Measurements from ENCODE around the gene MOB2.

The MOB2 gene

DNA sequence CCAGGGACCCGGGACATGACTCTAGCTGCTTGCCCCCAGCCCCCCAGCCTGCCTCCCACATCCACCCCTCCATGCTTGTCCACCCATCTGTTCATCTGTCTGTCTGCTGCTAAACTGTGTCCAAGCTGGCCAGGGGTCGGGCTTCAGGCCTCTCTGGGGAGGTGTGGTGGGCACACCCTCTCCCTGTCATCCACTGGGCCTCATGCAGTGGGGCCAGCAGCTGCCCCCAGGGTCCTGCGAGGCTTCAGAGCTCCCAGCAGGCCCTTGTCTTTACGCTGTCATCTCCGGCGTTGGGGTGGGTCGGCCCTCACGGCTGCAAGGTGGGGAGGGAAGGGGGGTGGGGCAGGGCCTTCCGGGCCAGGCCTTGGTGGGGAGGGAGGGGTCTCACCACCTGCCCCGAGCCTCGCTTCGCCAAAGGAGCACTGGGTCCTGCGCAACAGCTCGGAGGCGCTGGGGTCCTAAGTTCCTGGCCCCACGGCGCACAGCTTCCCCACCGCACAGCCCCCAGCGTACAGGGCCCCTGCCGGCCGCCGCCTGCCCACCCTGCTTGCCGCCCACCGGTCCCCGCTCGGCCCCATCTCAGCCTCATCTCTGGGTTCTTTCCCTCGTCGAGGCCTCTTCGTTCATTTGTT lies 26.7 kb downstream of the MOB2 start:
- Histone ChIP-seq H3K27me3 (ENCODE audit: insufficient read depth, low read length, poor library complexity) (no peaks in the 10 kb centered on the region), H3K36me3 (ENCODE audit: insufficient read depth, low read length) (peaks cover 4% of the 10 kb centered on the region; the same call in 1 of the 2 replicates), H3K4me1 (ENCODE audit: insufficient read depth, low read length) (no peaks in the 10 kb centered on the region), H4K20me1 (ENCODE audit: insufficient read depth, low read length) (peaks cover 12% of the 10 kb centered on the region), H2AFZ (ENCODE audit: low read depth, low read length) (no peak overlapping the region), H3K27ac (ENCODE audit: low read length) (no peak overlapping the region), H3K9me3 (ENCODE audit: insufficient read depth, low read length, severe bottlenecking) (no peaks in the 10 kb centered on the region), H3K4me2 (ENCODE audit: insufficient read depth, low read length) (no peak overlapping the region), H3K9ac (ENCODE audit: low read depth, low read length) (no peak overlapping the region), H3K79me2 (ENCODE audit: insufficient read depth, low read length) (no peaks in the 10 kb centered on the region), H3K4me3 (ENCODE audit: low read depth in 1 of 2, low read length in 2 of 2) (no peak overlapping the region)
- DNase-seq (no peak), ATAC-seq (ENCODE audit: insufficient read depth, low read depth) (no peak)
- TF ChIP-seq, protein P1, sequence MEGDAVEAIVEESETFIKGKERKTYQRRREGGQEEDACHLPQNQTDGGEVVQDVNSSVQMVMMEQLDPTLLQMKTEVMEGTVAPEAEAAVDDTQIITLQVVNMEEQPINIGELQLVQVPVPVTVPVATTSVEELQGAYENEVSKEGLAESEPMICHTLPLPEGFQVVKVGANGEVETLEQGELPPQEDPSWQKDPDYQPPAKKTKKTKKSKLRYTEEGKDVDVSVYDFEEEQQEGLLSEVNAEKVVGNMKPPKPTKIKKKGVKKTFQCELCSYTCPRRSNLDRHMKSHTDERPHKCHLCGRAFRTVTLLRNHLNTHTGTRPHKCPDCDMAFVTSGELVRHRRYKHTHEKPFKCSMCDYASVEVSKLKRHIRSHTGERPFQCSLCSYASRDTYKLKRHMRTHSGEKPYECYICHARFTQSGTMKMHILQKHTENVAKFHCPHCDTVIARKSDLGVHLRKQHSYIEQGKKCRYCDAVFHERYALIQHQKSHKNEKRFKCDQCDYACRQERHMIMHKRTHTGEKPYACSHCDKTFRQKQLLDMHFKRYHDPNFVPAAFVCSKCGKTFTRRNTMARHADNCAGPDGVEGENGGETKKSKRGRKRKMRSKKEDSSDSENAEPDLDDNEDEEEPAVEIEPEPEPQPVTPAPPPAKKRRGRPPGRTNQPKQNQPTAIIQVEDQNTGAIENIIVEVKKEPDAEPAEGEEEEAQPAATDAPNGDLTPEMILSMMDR (IDR thresholded peaks at IDR 0.05; ENCODE audit: borderline replicate concordance, extremely low read depth, low read length, poor library complexity, severe bottlenecking), result no peak
- TF ChIP-seq EZH2 (IDR thresholded peaks at IDR 0.05; ENCODE audit: borderline replicate concordance, low read depth, low read length, severe bottlenecking), result no peak

DNA sequence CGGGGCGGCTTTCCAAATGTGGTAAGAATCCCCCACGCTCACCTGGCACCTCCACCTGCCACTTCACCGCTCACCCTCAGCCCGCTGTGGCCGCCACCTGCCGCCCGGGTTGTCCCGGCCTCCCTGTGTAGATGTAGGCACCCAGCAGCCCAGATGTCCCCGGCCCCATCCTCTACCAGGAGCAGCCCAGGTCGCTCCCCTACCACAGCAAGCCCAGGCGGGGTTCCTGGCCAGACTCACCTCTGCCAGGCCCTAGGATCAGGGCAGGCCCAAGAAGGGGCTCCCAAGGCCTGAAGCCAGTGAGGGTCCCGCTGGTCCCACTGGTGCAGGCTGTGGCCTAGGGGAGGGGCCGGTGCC lies 27.4 kb downstream of the MOB2 start:
- no peak overlapping the region for H3K4me2 ChIP-seq (ENCODE audit: insufficient read depth, low read length)
- H3K4me1 ChIP-seq (ENCODE audit: insufficient read depth, low read length), result no peaks in the 10 kb centered on the region
- no peaks in the 10 kb centered on the region for H3K27me3 ChIP-seq (ENCODE audit: insufficient read depth, low read length, poor library complexity)
- peaks cover 16% of the 10 kb centered on the region for H4K20me1 ChIP-seq (ENCODE audit: insufficient read depth, low read length)
- DNase-seq, result no peak
- no peaks in the 10 kb centered on the region for H3K36me3 ChIP-seq (ENCODE audit: insufficient read depth, low read length)
- H2AFZ ChIP-seq (ENCODE audit: low read depth, low read length), result no peak overlapping the region
- no peaks in the 10 kb centered on the region for H3K79me2 ChIP-seq (ENCODE audit: insufficient read depth, low read length)
- ATAC-seq (ENCODE audit: insufficient read depth, low read depth), result no peak
- H3K27ac ChIP-seq (ENCODE audit: low read length), result no peak overlapping the region
- TF ChIP-seq EZH2 (IDR thresholded peaks at IDR 0.05; ENCODE audit: borderline replicate concordance, low read depth, low read length, severe bottlenecking), result no peak
- TF ChIP-seq, protein P1 (IDR thresholded peaks at IDR 0.05; ENCODE audit: borderline replicate concordance, extremely low read depth, low read length, poor library complexity, severe bottlenecking), result no peak
- no peak overlapping the region for H3K9ac ChIP-seq (ENCODE audit: low read depth, low read length)
- H3K9me3 ChIP-seq (ENCODE audit: insufficient read depth, low read length, severe bottlenecking), result no peaks in the 10 kb centered on the region
- H3K4me3 ChIP-seq (ENCODE audit: low read depth in 1 of 2, low read length in 2 of 2), result no peak overlapping the region

DNA sequence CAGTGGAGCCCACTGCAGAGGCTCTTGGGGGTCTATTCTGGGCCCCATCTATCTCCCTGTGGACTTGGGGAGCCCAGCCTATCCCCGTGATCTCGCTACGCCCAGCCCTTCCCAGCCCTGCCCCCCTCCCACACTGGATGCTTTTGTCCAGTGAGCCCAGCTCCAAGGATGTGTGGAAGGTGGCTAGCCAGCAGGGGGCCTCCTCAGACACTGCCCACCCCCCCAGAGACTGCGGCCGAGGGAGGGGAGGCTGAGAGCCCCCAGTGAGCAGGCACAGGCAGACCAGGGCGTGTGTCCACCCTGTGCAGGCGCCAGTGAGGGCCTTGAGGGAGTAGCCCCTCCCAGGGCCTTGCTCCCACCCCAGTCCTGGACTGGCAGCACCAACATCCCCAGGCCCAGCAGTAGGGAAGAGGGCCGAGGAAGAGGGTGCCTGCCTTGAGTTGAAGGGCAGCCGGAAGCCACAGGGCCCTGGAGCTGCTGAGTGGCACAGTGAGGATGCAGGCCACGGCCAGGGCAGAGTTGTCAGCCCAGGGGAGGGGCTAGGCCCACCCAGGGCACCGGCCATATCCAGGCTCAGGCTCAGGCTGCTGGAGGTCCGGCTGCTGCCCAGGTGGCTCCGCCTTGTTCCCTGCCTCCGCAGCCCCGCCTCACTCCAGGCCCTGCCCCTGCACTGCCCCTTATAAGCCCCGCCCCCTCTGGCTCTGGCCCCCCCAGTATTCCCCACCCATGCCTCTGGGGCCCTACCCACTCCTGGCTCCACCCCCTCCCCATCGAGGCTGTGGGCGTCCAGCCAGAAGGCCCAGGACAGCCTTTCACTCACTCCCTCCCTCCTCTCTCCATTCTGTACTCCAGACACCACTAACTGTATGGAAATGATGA lies 28.0 kb downstream of the MOB2 start:
- ATAC-seq (ENCODE audit: insufficient read depth, low read depth) (no peak), DNase-seq (no peak)
- H3K27ac ChIP-seq (ENCODE audit: low read length), result no peak overlapping the region
- no peaks in the 10 kb centered on the region for H3K36me3 ChIP-seq (ENCODE audit: insufficient read depth, low read length)
- no peaks in the 10 kb centered on the region for H3K9me3 ChIP-seq (ENCODE audit: insufficient read depth, low read length, severe bottlenecking)
- no peak overlapping the region for H3K9ac ChIP-seq (ENCODE audit: low read depth, low read length)
- no peaks in the 10 kb centered on the region for H3K4me1 ChIP-seq (ENCODE audit: insufficient read depth, low read length)
- H3K4me2 ChIP-seq (ENCODE audit: insufficient read depth, low read length), result no peak overlapping the region
- no peak overlapping the region for H2AFZ ChIP-seq (ENCODE audit: low read depth, low read length)
- no peaks in the 10 kb centered on the region for H3K79me2 ChIP-seq (ENCODE audit: insufficient read depth, low read length)
- H4K20me1 ChIP-seq (ENCODE audit: insufficient read depth, low read length), result peaks cover 22% of the 10 kb centered on the region
- H3K4me3 ChIP-seq (ENCODE audit: low read depth in 1 of 2, low read length in 2 of 2), result no peak overlapping the region
- H3K27me3 ChIP-seq (ENCODE audit: insufficient read depth, low read length, poor library complexity), result no peaks in the 10 kb centered on the region
- no peak for TF ChIP-seq EZH2 (IDR thresholded peaks at IDR 0.05; ENCODE audit: borderline replicate concordance, low read depth, low read length, severe bottlenecking)
- TF ChIP-seq, protein P1 (IDR thresholded peaks at IDR 0.05; ENCODE audit: borderline replicate concordance, extremely low read depth, low read length, poor library complexity, severe bottlenecking), result peak; percentile 20

Measured in DND-41 (cell line).